HG03159 (cell line): ENCODE data around the gene DHX9.
"Not testable (repeated sequence)": the region's sequence is repeated elsewhere in the genome, so short reads cannot be mapped to it uniquely, and the experiment has no call there.

ENCODE experiments used
- ATAC-seq: cut with Tn5 transposase; IDR thresholded peaks from one replicate; pipeline ENCODE4 v1.9.1; 2021; ENCODE audit warnings: mild to moderate bottlenecking, moderate library complexity; ENCODE audit not compliant: unreplicated experiment

DHX9 gene

DNA sequence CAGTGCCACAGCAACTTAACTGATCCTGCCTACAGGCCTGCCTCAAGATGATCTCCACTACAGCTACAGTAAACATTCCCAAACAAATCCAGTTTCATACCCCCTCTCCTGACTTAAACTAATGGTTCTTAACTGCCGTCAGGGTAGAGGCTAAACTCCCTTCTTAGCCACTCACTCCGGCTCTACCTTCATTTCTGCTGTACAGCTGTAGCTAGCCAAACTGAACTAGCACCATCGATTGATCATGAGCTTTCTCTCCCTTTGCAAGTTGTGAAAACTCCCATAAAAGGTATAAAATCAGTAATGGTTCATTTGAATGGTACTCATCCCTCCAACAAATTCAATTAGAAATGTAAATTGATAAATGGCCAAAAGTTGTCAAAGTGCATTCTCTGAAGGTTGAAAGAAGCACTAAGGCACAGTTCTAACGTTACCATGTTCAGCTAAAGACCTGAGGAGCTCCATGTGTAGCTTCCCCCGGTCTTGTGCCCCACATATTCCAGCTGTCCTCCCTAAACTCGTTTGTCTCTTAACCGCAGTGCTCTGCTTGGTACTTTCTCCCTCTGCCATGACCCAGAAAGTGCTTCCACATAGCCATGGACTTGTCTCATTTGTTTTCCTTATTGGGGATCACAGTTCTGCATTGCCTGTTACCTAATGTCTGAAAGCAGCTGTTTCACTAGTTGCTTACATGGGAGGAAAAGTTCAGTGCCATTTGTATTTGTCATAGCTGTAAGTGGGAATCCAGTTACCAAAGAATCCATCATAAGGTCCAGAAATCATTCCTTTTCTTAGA, 49.8 kb downstream of the DHX9 start:
- no peak for ATAC-seq

DNA sequence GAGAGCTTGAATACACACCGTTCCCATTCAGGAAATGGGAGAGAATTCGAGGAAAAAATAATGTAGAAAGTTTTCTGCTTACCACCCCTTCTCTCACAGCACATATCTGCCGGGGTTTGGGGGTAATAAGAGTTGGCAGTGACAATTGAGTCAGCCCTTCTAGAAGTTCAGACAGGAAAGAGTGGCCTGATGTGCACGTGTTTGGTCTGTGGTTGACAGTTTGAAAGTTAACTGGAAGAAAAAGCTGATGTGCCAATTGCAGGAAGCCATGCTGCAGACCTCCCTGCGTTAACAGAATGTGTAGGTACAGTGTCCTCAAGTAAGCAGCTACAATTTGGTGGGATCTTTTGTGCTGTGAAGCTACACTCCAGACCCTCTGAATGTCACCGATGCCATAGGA, 50.9 kb downstream of the DHX9 start:
- ATAC-seq, result no peak

DNA sequence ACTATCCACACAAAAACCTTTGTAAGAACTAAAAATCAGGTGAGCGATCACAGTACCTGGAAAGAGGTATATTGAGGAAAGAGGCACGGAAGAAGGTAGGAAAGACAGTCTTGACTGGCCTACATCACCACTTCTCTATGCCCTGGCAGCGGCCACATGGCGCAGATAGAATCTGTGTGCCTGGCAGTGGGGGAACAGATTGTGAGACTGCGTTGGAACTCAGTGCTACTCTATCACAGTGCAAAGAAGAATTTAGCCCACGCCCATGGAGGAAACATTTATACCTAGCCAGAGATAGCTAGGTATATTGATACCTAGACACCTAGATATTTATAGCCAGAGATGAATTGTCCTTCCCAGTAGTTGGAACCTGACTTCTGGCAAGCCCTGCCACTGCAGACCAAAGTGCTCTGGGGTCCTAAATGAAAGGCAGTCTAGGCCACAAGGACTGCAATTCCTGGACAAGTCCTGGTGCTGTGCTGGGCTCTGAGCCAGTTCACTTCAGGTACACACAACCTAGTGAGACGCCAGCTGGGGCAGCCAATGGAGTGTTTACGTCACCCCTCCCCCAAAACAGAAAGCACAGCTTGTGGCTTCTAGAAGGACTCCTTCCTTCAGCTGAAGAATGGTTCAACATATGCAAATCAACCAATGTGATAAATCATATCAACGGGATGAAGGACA, 51.9 kb downstream of the DHX9 start:
- ATAC-seq, result no peak

DNA sequence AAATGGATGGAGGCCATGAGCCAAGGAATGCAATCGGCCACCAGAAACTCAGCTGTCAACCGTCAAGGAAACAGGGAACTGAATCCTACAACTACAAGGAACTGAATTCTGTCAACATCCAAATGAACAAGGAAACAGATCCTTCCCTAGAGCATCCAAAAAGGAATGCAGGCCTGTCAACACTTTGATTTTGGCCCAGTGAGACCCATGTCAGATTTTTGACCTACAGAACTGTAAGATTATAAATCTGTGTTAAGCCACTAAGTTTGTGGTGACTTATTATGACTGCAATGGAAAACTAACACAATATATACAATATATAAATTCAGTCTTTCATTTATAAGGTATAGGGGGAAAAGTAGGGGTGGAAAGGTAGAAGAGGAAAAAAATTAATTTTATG, 58.5 kb downstream of the DHX9 start:
- ATAC-seq, result no peak

DNA sequence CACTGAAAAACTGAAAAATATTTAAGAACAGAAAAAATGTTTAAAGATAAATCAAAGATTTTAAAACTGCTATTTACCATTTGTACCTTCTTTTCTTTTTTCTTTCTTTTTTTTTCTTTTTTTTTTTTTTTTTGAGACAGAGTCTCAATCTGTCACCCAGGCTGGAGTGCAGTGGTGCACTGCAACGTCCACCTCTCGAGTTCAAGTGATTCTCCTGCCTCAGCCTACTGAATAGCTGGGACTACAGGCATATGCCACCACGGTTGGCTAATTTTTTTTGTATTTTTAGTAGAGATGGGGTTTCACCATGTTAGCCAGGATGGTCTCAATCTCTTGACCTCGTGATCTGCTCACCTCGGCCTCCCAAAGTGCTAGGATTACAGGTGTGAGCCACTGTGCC, 62.8 kb downstream of the DHX9 start:
- not testable (repeated sequence) for ATAC-seq

DNA sequence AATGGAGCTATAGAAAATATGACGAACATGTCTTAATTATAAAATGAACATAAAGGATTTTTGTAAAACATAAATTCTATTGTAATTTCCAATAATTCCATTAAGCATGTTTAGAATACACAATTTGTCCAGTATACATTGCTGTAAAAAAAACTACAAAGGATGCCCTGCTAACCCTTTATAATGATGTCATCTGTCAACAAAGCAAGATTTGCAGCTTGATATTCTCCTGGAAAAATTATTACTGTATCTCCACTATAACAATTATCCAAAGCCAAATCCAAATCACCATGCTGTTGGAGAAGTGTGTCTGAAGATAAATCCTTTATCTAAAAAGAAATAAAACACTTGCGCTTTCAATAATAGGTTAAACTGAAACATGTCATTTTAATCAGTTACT, 66.2 kb downstream of the DHX9 start:
- ATAC-seq, result no peak

DNA sequence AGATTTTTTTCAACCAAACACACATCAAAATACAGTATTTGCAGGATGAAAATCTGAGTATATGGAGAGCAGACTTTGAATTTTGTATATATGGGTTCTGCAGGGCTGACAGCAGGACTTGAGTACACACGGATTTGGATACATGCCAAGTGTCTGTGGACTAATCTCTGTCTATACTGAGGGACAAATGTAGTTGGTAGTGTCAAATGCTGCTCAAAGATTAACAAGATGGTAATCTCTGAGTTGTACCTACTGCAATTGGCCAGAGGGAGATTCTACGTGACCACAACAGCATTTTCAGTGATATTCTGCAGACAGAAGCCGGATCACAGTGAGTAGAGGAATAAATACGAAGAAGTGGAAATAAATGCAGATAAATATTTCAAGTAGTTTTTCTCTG, 70.4 kb downstream of the DHX9 start:
- ATAC-seq, result no peak

DNA sequence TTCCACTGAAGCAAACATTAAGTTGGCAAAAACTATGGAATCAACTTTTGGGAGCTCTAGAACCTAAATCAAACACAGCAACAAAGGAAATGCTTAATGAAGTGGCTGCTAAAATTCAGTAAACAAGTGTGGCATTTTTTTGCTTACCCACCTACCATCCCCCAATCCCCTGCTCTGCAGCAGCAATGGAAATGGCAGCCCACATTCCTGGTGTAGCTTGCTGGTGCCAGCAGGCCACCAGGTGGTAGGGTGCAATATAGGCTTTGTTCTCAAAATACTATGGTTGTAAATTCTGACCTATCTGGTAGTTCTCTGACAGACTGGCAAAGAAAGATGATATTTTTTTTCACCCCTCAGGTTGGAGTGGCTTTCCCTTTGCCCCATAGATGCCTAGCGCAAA, 71.0 kb downstream of the DHX9 start:
- ATAC-seq, result no peak

DNA sequence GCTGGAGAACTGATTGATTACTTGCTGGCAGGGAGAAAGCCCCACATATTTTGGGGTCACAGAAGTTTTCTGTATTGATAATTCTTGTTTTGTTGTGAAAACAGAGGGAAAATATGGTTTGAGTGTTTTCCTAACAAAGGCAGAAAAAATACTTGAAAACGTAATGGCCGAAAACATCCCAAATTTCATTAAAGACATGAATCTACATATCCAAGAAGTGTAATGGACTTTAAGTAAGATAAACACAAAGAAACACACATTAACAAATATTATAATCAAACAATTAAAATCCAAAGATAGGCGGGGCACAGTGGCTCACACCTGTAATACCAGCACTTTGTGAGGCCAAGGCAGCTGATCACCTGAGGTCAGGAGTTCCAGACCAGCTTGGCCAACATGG, 74.3 kb downstream of the DHX9 start:
- ATAC-seq, result no peak

DNA sequence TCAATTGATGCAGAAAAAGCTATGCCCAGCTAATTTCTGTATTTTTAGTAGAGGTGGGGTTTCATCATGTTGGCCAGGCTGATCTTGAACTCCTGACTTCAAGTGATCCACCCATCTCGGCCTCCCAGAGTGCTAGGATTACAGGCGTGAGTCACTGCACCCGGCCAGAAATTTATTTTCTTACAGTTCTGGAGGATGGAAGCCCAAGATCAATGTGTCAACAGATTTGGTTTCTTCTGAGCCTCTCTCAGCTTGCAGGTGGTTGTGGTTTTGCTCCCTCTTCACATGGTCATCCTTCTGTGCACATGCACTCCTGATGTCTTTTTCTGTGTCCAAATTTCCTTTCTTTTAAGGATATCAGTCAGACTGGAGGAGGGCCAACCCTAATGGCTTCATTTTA, 78.2 kb downstream of the DHX9 start:
- no peak for ATAC-seq

DNA sequence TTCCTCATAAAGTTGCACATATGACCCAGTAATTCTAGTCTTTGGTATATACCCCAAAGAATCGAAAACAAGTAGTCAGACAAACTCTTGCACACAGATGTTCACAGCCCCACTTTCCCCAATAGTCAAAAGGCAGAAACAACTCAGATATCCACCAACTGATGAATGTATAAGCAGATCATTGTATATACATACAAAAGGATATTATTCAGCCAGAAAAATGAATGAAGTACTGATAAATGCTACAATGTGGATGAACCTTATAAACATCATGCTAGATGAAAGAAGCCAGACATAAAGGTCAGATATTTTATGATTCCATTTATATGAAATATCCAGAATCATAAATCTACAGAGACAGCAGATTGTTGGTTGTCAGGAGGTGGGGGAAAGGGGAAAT, 86.5 kb downstream of the DHX9 start:
- ATAC-seq, result no peak

DNA sequence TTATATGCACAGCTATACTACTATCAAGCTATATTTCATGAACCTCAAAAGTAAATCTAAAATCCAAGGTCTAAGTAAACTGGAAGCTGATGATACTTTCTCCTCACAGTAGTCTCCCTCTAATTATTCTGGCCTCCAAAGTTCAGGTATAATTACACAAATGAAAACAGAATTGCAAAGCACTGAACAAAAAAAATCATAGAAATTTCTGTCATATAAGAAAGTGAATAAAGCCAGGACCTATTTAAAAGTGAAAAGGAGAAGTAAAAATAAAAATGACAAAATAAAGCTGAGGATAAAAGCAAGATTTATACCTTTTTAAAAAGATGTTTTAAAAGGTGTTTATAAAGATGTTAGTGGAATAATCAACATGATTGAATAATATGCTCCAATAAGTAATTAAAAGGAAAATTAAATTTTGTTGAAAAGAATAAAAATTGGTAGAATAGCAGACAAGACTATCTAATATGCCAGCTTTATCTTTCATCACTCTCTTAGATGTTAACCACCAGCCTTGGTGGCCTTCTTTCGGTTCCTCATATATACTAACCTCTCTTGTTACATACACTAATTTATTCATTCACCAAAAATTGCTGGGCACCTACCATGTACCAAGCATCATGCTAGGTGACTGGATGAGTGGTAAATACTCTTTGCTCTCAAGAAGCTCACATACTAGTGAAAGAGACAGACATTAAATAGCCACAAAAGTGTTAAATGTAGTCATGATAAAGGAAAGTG, 88.7 kb downstream of the DHX9 start:
- peak; percentile 62 for ATAC-seq

DNA sequence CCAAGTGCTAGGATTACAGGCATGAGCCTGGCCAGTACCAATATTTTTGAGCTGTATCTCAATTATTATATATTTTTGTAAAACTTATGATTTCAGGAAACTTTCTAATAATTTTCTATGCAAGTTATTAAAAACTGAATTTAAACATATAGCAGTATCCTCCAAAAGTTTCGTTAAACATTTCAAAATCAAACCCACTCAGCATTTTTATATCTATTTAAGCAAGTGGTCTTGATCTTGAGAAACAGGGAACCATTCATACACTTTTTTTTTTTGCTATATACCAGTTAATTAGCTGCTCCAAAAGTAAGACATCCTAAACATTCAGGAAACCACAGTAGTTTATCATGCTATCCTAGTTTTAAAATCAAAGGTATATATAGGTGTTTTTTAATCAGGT, 91.8 kb downstream of the DHX9 start:
- no peak for ATAC-seq

DNA sequence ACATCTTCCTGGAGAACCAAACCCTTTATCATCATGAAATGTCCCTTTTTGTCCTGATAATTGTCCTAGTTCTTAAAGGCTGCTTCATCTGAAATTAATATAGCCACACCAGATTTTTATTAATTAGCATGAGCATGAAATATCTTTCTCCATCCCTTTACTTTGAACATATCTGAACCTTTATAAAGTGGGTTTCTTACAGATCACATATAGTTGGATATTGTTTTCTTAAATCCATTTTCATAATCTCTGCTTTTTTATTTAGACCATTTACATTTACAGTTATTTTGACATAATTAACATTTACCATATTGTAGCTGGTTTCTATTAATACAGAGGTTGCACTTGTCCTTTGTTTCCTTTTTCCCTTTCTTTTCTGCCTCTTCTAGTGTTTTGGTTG, 96.6 kb downstream of the DHX9 start:
- ATAC-seq, result no peak
